Muscle layer of duodenum (tissue), 2 donors: ENCODE measurements around the gene COPB1.
A peak's percentile ranks its signal among the peaks of the same experiment; 100 is the strongest.

Source experiments
- H3K27ac ChIP-seq: one replicate; pipeline ENCODE4 v1.7.0; 2013; ENCODE audit warnings: mild to moderate bottlenecking, low read length
- H3K27me3 ChIP-seq: one replicate; pipeline ENCODE4 v1.7.0; 2013; ENCODE audit warnings: low read depth, mild to moderate bottlenecking, control low read depth, low read length
- H3K36me3 ChIP-seq, 2 donors: one replicate each; pipeline ENCODE4 v1.7.0; 2013; ENCODE audit warnings: low read length in 2 of 2, control low read depth in 1 of 2, mild to moderate bottlenecking in 1 of 2; ENCODE audit not compliant: insufficient read depth in 2 of 2, control insufficient read depth in 1 of 2
- H3K4me1 ChIP-seq, 2 donors: one replicate each; pipeline ENCODE4 v1.7.0; 2013; ENCODE audit warnings: low read length in 2 of 2, mild to moderate bottlenecking in 2 of 2, control low read depth in 1 of 2, moderate library complexity in 1 of 2; ENCODE audit not compliant: insufficient read depth in 2 of 2, control insufficient read depth in 1 of 2
- H3K4me3 ChIP-seq, 2 donors: one replicate each; pipeline ENCODE4 v1.7.0; 2013; ENCODE audit warnings: low read length in 2 of 2, low read depth in 1 of 2, mild to moderate bottlenecking in 1 of 2
- H3K9me3 ChIP-seq, 2 donors: one replicate each; pipeline ENCODE4 v1.7.0; 2013; ENCODE audit warnings: low read length in 2 of 2, control low read depth in 1 of 2, mild to moderate bottlenecking in 1 of 2; ENCODE audit not compliant: control insufficient read depth in 1 of 2
- donor health status: healthy.

The COPB1 gene, protein sequence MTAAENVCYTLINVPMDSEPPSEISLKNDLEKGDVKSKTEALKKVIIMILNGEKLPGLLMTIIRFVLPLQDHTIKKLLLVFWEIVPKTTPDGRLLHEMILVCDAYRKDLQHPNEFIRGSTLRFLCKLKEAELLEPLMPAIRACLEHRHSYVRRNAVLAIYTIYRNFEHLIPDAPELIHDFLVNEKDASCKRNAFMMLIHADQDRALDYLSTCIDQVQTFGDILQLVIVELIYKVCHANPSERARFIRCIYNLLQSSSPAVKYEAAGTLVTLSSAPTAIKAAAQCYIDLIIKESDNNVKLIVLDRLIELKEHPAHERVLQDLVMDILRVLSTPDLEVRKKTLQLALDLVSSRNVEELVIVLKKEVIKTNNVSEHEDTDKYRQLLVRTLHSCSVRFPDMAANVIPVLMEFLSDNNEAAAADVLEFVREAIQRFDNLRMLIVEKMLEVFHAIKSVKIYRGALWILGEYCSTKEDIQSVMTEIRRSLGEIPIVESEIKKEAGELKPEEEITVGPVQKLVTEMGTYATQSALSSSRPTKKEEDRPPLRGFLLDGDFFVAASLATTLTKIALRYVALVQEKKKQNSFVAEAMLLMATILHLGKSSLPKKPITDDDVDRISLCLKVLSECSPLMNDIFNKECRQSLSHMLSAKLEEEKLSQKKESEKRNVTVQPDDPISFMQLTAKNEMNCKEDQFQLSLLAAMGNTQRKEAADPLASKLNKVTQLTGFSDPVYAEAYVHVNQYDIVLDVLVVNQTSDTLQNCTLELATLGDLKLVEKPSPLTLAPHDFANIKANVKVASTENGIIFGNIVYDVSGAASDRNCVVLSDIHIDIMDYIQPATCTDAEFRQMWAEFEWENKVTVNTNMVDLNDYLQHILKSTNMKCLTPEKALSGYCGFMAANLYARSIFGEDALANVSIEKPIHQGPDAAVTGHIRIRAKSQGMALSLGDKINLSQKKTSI

GRCh38 chr11:14499560-14500180 is at the start of gene COPB1:
Gene COPB1 (minus strand): TSS chr11:14499811. CDS start chr11:14498928, 883 bp downstream.
- Histone ChIP-seq H3K4me1 (peaks cover 0 to 22% of the 10 kb centered on the region in 2 donors), H3K27me3 (no peaks in the 10 kb centered on the region), H3K4me3 (peak within 1 kb of the TSS; percentile 94 to 98), H3K36me3 (peaks cover 28 to 38% of the 10 kb centered on the region in 2 donors), H3K9me3 (no peaks in the 10 kb centered on the region), H3K27ac (peak within 1 kb of the TSS; percentile 84)

DNA sequence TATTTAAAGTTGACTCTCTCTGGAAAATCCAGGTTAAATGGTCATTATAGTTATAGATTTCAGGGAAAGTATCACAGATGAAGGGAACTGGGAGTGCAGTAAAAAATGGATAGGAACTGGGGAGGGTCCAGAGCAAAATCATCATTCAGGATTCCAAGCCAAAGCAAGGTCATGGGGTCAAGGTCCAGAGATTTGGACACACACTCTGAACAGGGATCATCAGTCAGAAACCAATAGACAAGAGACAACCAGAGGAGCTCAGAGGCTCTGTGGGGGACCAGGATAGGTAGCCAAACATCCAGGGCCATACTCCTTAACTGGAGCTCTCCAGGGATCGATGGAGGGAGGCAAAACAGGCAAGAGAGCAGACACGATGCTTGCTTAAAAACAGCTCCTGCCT is 47.8 kb upstream of the COPB1 start:
- H3K9me3 ChIP-seq, result no peaks in the 10 kb centered on the region
- H3K27ac ChIP-seq, result no peak overlapping the region
- H3K27me3 ChIP-seq, result no peaks in the 10 kb centered on the region
- no peak overlapping the region for H3K4me3 ChIP-seq
- no peaks in the 10 kb centered on the region for H3K4me1 ChIP-seq
- H3K36me3 ChIP-seq, result no peaks in the 10 kb centered on the region

GRCh38 chr11:14546672-14547071 is 47.1 kb upstream of the COPB1 start:
- Histone ChIP-seq H3K36me3 (no peaks in the 10 kb centered on the region), H3K9me3 (no peaks in the 10 kb centered on the region), H3K27ac (no peak overlapping the region), H3K4me1 (peaks cover 0 to 1% of the 10 kb centered on the region in 2 donors), H3K4me3 (no peak overlapping the region), H3K27me3 (no peaks in the 10 kb centered on the region)

GRCh38 chr11:14544611-14545010 is 45.0 kb upstream of the COPB1 start:
- H3K4me1 ChIP-seq, result peaks cover 0 to 7% of the 10 kb centered on the region in 2 donors
- no peak overlapping the region for H3K4me3 ChIP-seq
- H3K27ac ChIP-seq, result no peak overlapping the region
- no peaks in the 10 kb centered on the region for H3K9me3 ChIP-seq
- H3K36me3 ChIP-seq, result no peaks in the 10 kb centered on the region
- H3K27me3 ChIP-seq, result no peaks in the 10 kb centered on the region

GRCh38 chr11:14543260-14543659 is 43.6 kb upstream of the COPB1 start:
- no peaks in the 10 kb centered on the region for H3K9me3 ChIP-seq
- H3K4me1 ChIP-seq, result peaks cover 0 to 7% of the 10 kb centered on the region in 2 donors
- H3K36me3 ChIP-seq, result no peaks in the 10 kb centered on the region
- H3K27me3 ChIP-seq, result no peaks in the 10 kb centered on the region
- H3K4me3 ChIP-seq, result no peak overlapping the region
- H3K27ac ChIP-seq, result no peak overlapping the region

DNA sequence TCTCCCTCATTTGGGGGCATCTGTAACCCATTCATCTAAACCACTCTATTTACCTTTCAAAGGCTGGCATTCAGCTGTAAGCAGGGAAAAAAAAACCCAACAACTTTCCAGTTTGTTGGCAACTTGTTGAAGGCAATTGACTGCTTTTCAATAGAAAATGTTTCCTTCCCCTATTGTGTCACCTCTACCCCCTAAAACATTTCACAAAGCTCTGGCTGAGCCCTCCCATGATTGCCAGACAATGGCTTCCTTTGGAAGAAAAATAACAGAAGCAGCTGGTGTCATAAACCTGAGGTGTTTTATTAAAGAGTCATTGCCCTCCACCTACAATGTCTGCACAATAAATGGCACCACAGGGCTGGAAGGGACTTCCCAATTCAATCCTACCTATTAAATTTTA is 42.7 kb upstream of the COPB1 start:
- Histone ChIP-seq H3K27ac (no peak overlapping the region), H3K27me3 (no peaks in the 10 kb centered on the region), H3K9me3 (no peaks in the 10 kb centered on the region), H3K4me3 (no peak overlapping the region), H3K36me3 (no peaks in the 10 kb centered on the region), H3K4me1 (peaks cover 0 to 7% of the 10 kb centered on the region in 2 donors)

- Histone ChIP-seq H3K4me3 (no peak overlapping the region), H3K27ac (no peak overlapping the region), H3K36me3 (no peaks in the 10 kb centered on the region), H3K4me1 (peaks cover 0 to 7% of the 10 kb centered on the region in 2 donors), H3K27me3 (no peaks in the 10 kb centered on the region), H3K9me3 (no peaks in the 10 kb centered on the region)
Observed at GRCh38 chr11:14541192-14541947, 41.8 kb upstream of the COPB1 start.

DNA sequence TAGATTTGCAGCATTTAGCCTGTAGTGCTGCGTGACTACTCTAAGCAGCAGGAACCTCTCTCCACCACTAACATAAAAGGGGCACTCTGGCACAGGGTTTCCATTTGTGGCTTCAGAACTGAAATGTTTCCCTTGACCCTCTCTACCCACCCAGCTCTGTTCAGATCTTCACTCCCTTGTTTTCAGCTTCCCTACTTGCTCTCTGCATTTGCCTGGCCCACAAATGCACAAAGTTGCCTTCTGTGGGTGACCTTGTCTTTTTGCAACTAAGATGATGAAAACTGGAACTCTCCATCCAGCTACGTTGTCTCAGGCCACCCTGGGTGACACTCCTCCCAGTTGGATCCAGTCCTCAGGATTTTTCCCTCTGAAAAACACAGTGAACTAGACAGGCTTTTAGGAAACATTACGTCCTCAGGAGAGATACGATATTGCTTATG is 40.4 kb upstream of the COPB1 start:
- Histone ChIP-seq H3K27ac (no peak overlapping the region), H3K27me3 (no peaks in the 10 kb centered on the region), H3K36me3 (no peaks in the 10 kb centered on the region), H3K4me3 (no peak overlapping the region), H3K9me3 (no peaks in the 10 kb centered on the region), H3K4me1 (peaks cover 0 to 7% of the 10 kb centered on the region in 2 donors)

- peaks cover 0 to 7% of the 10 kb centered on the region in 2 donors for H3K4me1 ChIP-seq
- H3K27ac ChIP-seq, result no peak overlapping the region
- no peak overlapping the region for H3K4me3 ChIP-seq
- no peaks in the 10 kb centered on the region for H3K9me3 ChIP-seq
- H3K27me3 ChIP-seq, result no peaks in the 10 kb centered on the region
- H3K36me3 ChIP-seq, result no peaks in the 10 kb centered on the region
Observed at GRCh38 chr11:14538926-14539554, 39.4 kb upstream of the COPB1 start.

- Histone ChIP-seq H3K27ac (no peak overlapping the region), H3K9me3 (no peaks in the 10 kb centered on the region), H3K36me3 (no peaks in the 10 kb centered on the region), H3K4me3 (no peak overlapping the region), H3K27me3 (no peaks in the 10 kb centered on the region), H3K4me1 (peaks cover 0 to 7% of the 10 kb centered on the region in 2 donors)
Observed at GRCh38 chr11:14538271-14538925, 38.8 kb upstream of the COPB1 start.
